ENCODE results near the gene CX3CR1.

The CX3CR1 gene

GRCh38 chr3:39291903-39292329, 12.1 kb upstream of the CX3CR1 start:
- DNase-seq (ENCODE audit: low read depth): peak; percentile 18

GRCh38 chr3:39290255-39290654, 10.4 kb upstream of the CX3CR1 start:
- DNase-seq (ENCODE audit: low read depth): peak; percentile 8

GRCh38 chr3:39289107-39289506, 9.3 kb upstream of the CX3CR1 start:
- DNase-seq (ENCODE audit: low read depth): no peak

GRCh38 chr3:39288300-39288808, 8.5 kb upstream of the CX3CR1 start:
- DNase-seq (ENCODE audit: low read depth): peak; percentile 31

- DNase-seq (ENCODE audit: low read depth): no peak
These were observed 7.7 kb upstream of the CX3CR1 start for GRCh38 chr3:39287216-39288164.

GRCh38 chr3:39286771-39287170, 6.9 kb upstream of the CX3CR1 start:
- DNase-seq (ENCODE audit: low read depth): no peak

- DNase-seq (ENCODE audit: low read depth): no peak
These were observed 5.5 kb upstream of the CX3CR1 start for GRCh38 chr3:39285332-39285731.

- peak; percentile 8 for DNase-seq (ENCODE audit: low read depth)
These were observed 4.6 kb upstream of the CX3CR1 start for GRCh38 chr3:39284457-39284881.

- no peak for DNase-seq (ENCODE audit: low read depth)
These were observed 2.2 kb upstream of the CX3CR1 start for GRCh38 chr3:39282057-39282456.

GRCh38 chr3:39281533-39281932, 1.7 kb upstream of the CX3CR1 start:
- DNase-seq (ENCODE audit: low read depth): no peak

GRCh38 chr3:39280571-39280970, 735 bp upstream of the CX3CR1 start:
- no peak for DNase-seq (ENCODE audit: low read depth)

GRCh38 chr3:39278616-39278935, 1.3 kb downstream of the CX3CR1 start:
- no peak for DNase-seq (ENCODE audit: low read depth)

- DNase-seq (ENCODE audit: low read depth): no peak
These were observed 1.8 kb downstream of the CX3CR1 start for GRCh38 chr3:39277893-39278615.

- no peak for DNase-seq (ENCODE audit: low read depth)
These were observed 3.1 kb downstream of the CX3CR1 start for GRCh38 chr3:39276746-39277145.

- no peak for DNase-seq (ENCODE audit: low read depth)
These were observed 3.8 kb downstream of the CX3CR1 start for GRCh38 chr3:39275963-39276593.

GRCh38 chr3:39275052-39275451, 4.8 kb downstream of the CX3CR1 start:
- no peak for DNase-seq (ENCODE audit: low read depth)

- DNase-seq (ENCODE audit: low read depth): no peak
These were observed 6.7 kb downstream of the CX3CR1 start for GRCh38 chr3:39273119-39273518.

- DNase-seq (ENCODE audit: low read depth): no peak
These were observed 7.6 kb downstream of the CX3CR1 start for GRCh38 chr3:39272191-39272590.

GRCh38 chr3:39271363-39271914, 8.4 kb downstream of the CX3CR1 start:
- no peak for DNase-seq (ENCODE audit: low read depth)

GRCh38 chr3:39269528-39269927, 10.3 kb downstream of the CX3CR1 start:
- DNase-seq (ENCODE audit: low read depth): no peak

- no peak for DNase-seq (ENCODE audit: low read depth)
These were observed 11.3 kb downstream of the CX3CR1 start for GRCh38 chr3:39268549-39268900.
